Coronary artery (tissue), 2 donors: Measurements from ENCODE around the gene LANCL1.

Experiments
- DNase-seq: peaks from one replicate; pipeline ENCODE4 v3.0.0-alpha.2; 2017; ENCODE audit warnings: low spot score
- H3K27ac ChIP-seq, 2 donors: fragments of 200-600 bp; sonication (generic); one replicate each; pipeline ENCODE4 v1.5.1; 2016 to 2019
- H3K4me3 ChIP-seq: fragments of 200-600 bp; sonication (generic); 2 replicates; pipeline ENCODE4 v1.5.1; 2016; ENCODE audit warnings: mild to moderate bottlenecking, moderate library complexity
- CTCF ChIP-seq: fragments of 200-600 bp; sonication (generic); IDR thresholded peaks from one replicate; pipeline ENCODE4 v1.5.1; 2019; ENCODE audit warnings: antibody characterized with exemption

Gene LANCL1

GRCh38 chr2:210476194-210477128, at the start of gene LANCL1:
LANCL1 (minus strand) TSS chr2:210476759; CDS start chr2:210476396, 363 bp downstream.
- Histone ChIP-seq H3K4me3 (peak within 1 kb of the TSS; percentile 82), H3K27ac (peak within 1 kb of the TSS; percentile 79 to 85)
- TF ChIP-seq CTCF: no peak
- DNase-seq: peak; percentile 95

DNA sequence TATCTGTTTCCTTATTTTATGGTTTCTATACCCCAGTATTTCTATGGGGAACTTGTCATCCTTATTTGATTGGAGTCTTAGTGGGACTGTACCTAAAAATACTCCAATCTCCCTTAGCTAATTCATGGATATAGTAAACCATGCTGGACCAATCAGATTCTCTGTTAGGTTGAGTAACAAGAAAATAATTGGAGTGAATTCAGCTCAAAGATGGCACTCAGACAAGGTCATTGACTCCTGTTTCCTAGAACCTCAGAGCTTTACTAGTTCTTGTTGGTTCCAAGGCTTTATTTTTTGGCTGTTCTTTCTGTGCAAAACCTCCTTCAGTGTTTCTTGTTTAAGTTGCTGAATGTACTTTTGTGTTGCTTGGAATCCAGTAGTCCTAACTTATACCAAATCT, 48.0 kb upstream of the LANCL1 start:
- H3K4me3 ChIP-seq: no peak overlapping the region
- H3K27ac ChIP-seq: no peak overlapping the region
- no peak for TF ChIP-seq CTCF
- no peak for DNase-seq

GRCh38 chr2:210523650-210524289, 47.2 kb upstream of the LANCL1 start:
- TF ChIP-seq CTCF: no peak
- DNase-seq: no peak
- H3K27ac ChIP-seq: no peak overlapping the region

DNA sequence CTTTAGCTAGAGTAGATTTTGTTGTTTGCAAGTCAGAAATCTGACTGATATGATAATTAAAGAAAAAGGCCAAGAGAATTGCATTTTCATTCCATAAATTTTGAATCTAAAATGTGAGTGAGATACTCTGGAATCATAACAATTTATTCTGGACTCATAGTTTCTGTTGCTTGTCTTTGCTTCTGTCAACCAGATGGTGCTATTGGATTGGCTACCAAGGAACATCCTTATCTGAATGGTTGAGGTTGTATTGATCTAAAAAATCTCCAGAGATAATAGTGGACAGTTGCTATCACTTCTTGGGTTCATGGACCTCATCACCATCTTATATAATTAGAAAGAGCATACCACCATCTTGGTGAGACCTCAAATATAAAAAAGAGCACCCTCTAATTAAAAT, 45.8 kb upstream of the LANCL1 start:
- Histone ChIP-seq H3K4me3 (no peak overlapping the region), H3K27ac (no peak overlapping the region)
- no peak for DNase-seq
- no peak for TF ChIP-seq CTCF

More at GRCh38 chr2:210523650-210524289, 47.2 kb upstream of the LANCL1 start:
- H3K4me3 ChIP-seq: no peak overlapping the region

GRCh38 chr2:210519594-210519993, 43.0 kb upstream of the LANCL1 start:
- TF ChIP-seq CTCF: no peak
- DNase-seq: no peak
- no peak overlapping the region for H3K4me3 ChIP-seq
- no peak overlapping the region for H3K27ac ChIP-seq

DNA sequence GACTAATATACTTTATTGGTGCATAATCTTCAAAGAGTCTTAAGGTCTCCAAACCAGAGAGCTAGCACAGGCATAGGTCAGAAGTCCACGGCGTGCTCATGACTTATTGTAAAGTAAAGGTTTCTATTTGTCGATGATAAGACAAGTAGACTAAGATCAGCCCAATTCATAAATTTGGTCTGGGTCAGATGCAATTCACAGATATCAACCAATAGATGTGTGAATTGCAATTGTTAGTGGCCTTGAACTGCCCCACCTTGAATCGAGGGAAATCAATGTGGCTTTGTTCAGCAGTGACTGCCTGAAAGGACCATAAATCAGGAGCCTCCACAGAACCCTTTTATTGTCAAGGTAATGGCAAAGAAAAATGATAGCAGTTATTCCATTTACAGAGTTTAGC, 40.7 kb upstream of the LANCL1 start:
- no peak overlapping the region for H3K27ac ChIP-seq
- no peak overlapping the region for H3K4me3 ChIP-seq
- no peak for DNase-seq
- no peak for TF ChIP-seq CTCF

GRCh38 chr2:210515911-210516310, 39.4 kb upstream of the LANCL1 start:
- Histone ChIP-seq H3K27ac (no peak overlapping the region), H3K4me3 (no peak overlapping the region)
- TF ChIP-seq CTCF: no peak
- DNase-seq: no peak
